ACHN (cell line): ENCODE results near the gene KDM4B.
"Not testable (repeated sequence)": the region's sequence is repeated elsewhere in the genome, so short reads cannot be mapped to it uniquely, and the experiment has no call there.

Experiments
- DNase-seq: peaks from one replicate; pipeline ENCODE4 v3.0.0-alpha.2; 2015
- in situ Hi-C: cut with HindIII; loops from 2 replicates; pipeline ENCODE4 v1.10.0; 2017; ENCODE audit warnings: low sequenced_read_pairs, low pct_ligation_motif_present, low pct_unique_long_range_greater_than_20kb

The KDM4B gene

GRCh38 chr19:5025027-5025426 is 56.1 kb downstream of the KDM4B start:
- in situ Hi-C loops: no loop called here
- DNase-seq: no peak

DNA sequence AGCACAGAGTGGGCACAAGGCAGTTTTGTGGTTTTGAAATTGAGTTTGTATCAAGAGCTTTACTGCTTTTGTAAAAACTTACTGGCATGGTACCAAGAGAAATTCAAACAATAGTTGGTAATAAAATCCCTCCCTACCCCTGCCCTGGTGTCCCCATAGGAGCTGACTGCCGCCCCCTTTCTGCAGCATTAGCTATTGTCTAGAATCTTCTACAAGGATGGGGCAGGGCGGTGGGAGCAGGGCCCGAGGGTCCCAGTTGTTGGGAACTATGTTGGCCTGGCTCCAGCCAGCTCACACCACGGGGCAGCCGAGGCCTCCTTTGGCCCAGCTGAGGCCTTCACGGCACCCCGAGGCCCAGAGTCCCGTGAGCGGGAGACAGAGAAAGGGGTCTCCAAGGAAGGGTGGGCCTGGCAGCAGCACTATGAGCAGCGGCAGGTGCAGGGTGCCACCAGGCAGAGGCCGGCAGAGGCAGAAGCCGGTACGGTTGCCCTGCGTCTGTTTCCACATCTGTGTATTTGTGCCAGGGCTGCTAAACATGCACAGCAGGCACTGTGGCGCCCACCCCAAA is 57.9 kb downstream of the KDM4B start:
- in situ Hi-C loops: no loop called here
- no peak for DNase-seq

GRCh38 chr19:5028229-5028886 is 59.4 kb downstream of the KDM4B start:
- no peak for DNase-seq
- in situ Hi-C loops: no loop called here

- peak; percentile 58 for DNase-seq
- in situ Hi-C loops: not testable (repeated sequence)
Observed at GRCh38 chr19:5029596-5029995, 60.7 kb downstream of the KDM4B start.

GRCh38 chr19:5030136-5030820 is 61.4 kb downstream of the KDM4B start:
- in situ Hi-C loops: no loop called here
- DNase-seq: no peak

DNA sequence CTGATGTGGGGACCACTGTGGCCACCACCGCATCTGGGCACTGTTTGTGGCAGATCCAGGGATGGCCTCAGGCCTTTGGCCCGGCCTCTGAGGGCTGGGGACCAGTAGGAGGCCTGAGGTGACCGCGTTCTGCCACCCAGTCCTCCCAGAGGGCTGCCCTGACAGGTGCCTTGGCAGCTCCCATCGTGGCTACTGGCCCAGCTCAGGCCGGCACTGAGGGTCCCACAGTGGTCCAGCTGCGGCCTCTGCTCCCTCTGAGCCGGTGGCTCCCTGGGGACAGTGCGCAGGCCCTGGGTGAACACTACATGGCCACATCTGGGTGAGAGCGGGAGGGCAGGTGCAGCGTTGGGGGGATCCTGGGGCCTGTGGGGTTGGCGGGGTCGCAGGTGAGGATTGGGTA is 61.9 kb downstream of the KDM4B start:
- in situ Hi-C loops: no loop called here
- DNase-seq: no peak

GRCh38 chr19:5031231-5032100 is 62.6 kb downstream of the KDM4B start:
- peak; percentile 70 for DNase-seq

GRCh38 chr19:5032101-5032967 is 63.4 kb downstream of the KDM4B start:
- in situ Hi-C loops: no loop called here
- DNase-seq: no peak

More at GRCh38 chr19:5031231-5032100, 62.6 kb downstream of the KDM4B start:
- in situ Hi-C loops: no loop called here

DNA sequence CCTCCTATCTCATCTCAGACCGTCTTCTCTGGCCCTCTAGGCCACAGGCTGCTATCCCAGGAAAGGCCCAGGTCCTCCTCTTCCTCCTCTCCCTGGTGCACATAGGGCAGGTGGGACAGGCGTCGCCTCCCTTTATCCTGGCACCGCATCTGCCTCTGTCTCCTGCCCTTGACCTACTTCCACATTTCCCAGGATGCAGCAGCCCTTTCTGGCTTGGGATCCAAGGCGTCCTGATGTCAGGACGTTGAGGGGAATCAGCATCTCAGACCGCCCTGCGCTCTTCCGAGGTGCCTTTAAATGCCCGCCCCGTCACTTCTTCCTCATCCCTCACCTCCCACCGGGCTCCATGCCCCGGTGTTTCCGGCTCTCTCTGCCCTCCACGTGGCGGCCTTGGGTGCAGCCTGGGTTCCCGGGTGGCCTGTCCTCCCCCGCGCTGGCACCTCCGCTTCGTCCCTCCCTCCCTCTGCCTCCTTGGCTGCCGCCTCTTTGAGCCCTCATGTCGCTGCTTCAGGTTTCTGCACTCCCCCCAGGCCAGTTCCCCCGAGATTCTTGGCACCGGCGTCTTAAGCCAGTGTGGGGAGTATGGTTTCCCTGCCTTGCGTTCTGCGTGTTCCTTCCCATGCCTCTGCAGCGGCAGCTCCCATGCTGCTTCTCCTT is 66.3 kb downstream of the KDM4B start:
- no peak for DNase-seq
- in situ Hi-C loops: no loop called here

DNA sequence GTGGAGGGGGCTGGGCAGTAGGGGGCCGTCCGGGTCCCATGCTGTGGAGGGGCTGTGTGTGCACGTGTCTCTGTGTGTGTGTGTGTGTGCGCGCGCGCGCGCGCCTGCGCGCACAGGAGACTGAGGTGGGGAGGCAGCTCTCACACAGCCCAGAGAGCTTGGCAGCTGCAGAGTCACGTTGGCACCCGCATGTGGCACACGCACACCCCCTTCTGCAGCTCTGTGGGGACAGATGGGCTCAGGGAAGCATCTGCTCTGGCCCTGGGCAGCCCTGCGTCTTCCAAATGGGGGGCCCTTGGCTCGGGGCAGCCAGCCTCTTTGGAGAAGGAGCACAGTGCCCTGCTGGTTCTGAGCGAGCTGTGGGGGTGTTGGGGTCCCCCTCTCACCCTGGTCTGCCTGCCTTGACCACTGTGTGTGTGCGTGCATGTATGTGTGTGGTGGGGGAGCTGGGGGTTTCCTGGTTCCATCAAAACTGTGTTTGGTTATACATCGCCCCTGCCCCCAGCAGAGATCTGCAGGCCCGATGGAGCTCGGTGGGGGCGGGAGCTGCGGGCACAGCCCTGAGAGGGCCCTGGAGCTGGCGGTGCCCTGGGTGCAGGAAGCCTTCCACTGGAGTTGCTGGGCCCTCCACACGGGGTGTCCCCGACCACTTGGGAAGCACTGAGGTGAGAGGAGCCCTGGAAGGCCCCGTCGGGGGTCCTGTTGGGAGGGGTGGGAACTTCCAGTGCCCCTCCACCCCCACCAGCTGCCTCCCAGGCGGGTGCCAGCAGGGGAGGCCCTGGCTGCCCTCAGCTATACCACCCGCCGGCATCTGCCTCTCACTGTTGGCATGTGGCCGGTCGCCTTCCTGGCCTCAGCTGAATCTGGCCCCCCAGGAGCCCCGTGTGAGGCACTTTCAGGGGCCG is 67.1 kb downstream of the KDM4B start:
- DNase-seq: no peak
- in situ Hi-C loops: no loop called here

DNA sequence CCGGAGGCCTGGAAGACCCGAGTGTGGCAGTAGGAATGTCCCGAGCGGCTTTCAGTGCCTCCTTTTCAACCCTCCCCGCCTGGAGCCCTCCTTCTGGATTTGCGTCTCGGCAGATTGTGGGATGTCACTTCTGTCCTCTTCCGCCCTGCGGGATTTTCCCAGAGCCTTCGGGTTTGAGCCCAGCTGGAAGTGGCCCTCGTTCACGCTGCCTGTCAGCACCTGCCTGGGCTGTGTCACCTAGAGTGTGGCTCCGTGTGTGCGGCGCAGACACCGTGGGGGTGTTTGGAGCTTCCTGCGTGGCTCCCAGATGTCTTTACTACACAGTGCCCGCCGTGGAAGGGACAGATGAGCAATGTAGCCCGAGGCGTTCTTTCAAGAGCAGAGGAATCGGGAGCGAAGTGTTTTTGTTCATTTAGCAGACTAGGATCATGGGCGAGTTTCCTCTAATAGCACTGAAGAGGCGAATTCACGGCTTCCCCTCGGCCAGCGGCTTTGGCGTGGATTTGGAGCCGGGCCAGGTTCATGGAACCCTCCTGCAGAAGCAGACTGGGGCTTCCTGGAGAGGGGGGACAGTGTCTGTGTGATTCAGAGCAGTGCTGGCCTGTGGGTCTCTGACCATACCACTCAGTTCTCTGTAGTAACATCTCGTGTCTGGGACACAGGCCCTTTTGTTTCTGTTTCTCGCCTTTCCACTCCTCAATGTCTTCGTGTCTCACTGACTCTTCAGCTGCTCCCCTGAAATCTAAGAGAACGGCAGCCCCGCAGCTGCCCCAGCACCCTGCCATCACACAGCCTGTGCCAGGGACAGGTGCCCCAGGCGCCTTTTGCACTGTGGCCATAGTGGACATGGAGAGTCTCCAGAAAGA is 68.0 kb downstream of the KDM4B start:
- in situ Hi-C loops: no loop called here
- DNase-seq: no peak

DNA sequence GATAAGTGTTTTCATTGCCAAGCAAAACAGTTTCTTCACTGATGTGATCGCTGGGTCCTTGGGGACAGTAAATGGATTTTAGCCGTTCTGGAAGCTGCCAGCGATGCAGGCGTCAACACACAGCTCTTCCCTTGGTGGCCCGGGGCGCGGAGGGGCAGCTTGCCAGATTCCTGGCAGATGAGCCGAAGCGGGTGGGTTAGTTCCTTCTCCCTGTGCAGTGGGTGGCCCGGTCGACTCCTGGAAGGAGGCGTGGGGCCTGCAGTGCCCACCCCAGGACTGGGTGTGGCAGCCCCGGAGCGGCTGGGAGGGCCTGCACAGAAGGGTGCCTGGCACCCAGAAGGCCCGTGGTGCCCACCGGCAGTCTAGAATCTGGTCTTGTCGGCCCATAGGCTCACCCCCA is 69.0 kb downstream of the KDM4B start:
- no peak for DNase-seq

DNA sequence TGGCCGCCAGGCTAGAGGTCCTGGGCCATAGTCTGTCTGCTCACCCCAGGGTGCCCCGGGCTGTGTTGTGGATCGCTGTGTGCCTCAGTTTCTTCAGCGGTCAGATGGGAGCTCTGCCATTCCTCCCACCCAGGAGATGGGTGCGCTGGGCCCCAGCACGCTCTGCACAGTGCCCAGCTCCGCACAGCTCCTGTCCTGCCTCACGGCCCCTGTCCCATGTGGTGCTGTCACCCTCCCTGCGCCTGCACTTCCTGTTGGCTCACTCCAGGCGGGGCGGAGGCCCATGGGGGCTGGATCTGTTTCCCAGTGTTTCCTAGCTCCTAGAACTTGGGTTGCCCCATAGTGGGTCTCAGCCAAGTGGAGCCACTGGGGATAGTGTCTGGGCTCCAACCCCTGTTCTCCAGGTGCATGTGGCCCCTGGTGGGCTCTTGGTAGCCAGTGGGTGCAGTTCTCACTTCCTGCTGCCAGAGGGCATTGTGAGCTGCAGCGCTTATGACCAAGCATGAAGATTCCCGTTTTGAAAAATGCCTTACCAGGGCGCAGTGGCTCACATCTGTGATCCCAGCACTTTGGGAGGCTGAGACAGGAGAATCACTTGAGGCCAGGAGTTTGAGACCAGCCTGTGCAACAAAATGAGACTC is 69.8 kb downstream of the KDM4B start:
- DNase-seq: peak; percentile 21
- in situ Hi-C loops: no loop called here

More for the DNA sequence above, 69.0 kb downstream of the KDM4B start:
- in situ Hi-C loops: no loop called here

DNA sequence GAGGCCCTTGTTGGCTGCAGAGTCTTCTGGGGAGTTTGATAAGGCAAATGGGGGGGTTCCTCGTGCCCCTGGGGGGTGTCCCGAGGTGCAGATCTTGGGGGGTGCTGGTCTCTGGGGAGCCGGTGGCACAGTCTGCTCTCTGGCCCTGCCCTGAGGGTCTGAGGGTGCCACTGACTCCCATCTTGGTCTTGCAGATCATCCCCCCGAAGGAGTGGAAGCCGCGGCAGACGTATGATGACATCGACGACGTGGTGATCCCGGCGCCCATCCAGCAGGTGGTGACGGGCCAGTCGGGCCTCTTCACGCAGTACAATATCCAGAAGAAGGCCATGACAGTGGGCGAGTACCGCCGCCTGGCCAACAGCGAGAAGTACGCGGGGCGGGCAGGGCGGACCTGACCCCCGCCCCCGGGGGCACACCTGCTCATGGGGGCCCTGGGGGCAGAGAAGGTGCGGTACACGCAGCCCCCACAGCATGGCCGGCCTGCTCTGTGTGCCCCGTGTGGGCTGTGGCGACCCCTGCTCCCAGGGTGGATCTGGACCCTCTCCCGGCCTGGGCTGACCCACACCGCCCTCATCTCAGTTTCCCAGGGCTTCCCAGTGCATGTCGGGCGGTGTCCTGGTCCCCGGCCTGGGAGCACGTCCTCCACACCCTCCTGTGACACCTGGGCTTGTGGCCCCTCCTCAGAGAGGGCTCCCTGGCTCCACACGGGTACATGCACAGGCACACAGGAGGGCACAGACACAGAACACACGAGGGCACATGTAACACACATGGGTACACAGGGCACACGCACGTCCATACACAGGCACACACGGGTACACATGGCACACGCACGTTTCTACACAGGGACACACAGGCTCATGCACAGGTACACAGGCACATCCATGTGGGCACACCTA is 71.0 kb downstream of the KDM4B start:
- no peak for DNase-seq
- in situ Hi-C loops: no loop called here
